H9 (cell line): Measurements from ENCODE around the gene DCDC1. TPM values are rescaled to one million over a fixed set of nuclear protein-coding genes. Genes with fewer than 3 reads are reported as not detected.

Experiments
- DNase-seq: peaks from one replicate; pipeline ENCODE4 v3.0.0-alpha.2; 2017
- H2AFZ ChIP-seq: one replicate; pipeline ENCODE4 v1.6.1; 2013; ENCODE audit warnings: mild to moderate bottlenecking, low read length, control low read depth, moderate library complexity
- H2AK5ac ChIP-seq: 2 replicates; pipeline ENCODE4 v1.6.1; 2013; ENCODE audit warnings: low read length, control low read depth, mixed read lengths; ENCODE audit not compliant: insufficient read length
- H2BK120ac ChIP-seq: one replicate; pipeline ENCODE4 v1.6.1; 2013; ENCODE audit warnings: low read depth, mild to moderate bottlenecking, low read length, control low read depth, inconsistent platforms; ENCODE audit not compliant: poor library complexity, severe bottlenecking
- H2BK12ac ChIP-seq: 2 replicates; pipeline ENCODE4 v1.6.1; 2013; ENCODE audit warnings: low read length, control low read depth, mixed read lengths, low read depth; ENCODE audit not compliant: insufficient read length
- H2BK15ac ChIP-seq: 2 replicates; pipeline ENCODE4 v1.6.1; 2013; ENCODE audit warnings: low read depth, low read length, control low read depth
- H2BK20ac ChIP-seq: one replicate; pipeline ENCODE4 v1.6.1; 2013; ENCODE audit warnings: low read depth, mild to moderate bottlenecking, low read length, control low read depth, inconsistent platforms; ENCODE audit not compliant: poor library complexity, severe bottlenecking
- H2BK5ac ChIP-seq: 2 replicates; pipeline ENCODE4 v1.6.1; 2013; ENCODE audit warnings: low read length, control low read depth, mixed read lengths; ENCODE audit not compliant: insufficient read length
- H3K14ac ChIP-seq: 2 replicates; pipeline ENCODE4 v1.6.1; 2013; ENCODE audit warnings: low read length, control low read depth; ENCODE audit not compliant: insufficient read depth
- H3K18ac ChIP-seq: 2 replicates; pipeline ENCODE4 v1.6.1; 2013; ENCODE audit warnings: low read depth, mild to moderate bottlenecking, mixed read lengths, low read length, control low read depth; ENCODE audit not compliant: insufficient read length
- H3K23ac ChIP-seq: 2 replicates; pipeline ENCODE4 v1.6.1; 2013; ENCODE audit warnings: low read length, control low read depth, mixed read lengths, low read depth; ENCODE audit not compliant: insufficient read length
- H3K23me2 ChIP-seq: 2 replicates; pipeline ENCODE4 v1.6.1; 2013; ENCODE audit warnings: low read depth, mild to moderate bottlenecking, mixed read lengths, low read length, control low read depth; ENCODE audit not compliant: insufficient read length, poor library complexity, severe bottlenecking
- H3K27ac ChIP-seq: 2 replicates; pipeline ENCODE4 v1.5.1; 2013; ENCODE audit warnings: low read length, control low read depth, mixed read lengths, low read depth; ENCODE audit not compliant: insufficient read length
- H3K27me3 ChIP-seq: 2 replicates; pipeline ENCODE4 v1.6.1; 2013; ENCODE audit warnings: low read length, control low read depth, inconsistent platforms; ENCODE audit not compliant: insufficient read depth
- H3K4ac ChIP-seq: 2 replicates; pipeline ENCODE4 v1.6.1; 2013; ENCODE audit warnings: low read depth, mild to moderate bottlenecking, control low read depth, inconsistent platforms, low read length, moderate library complexity
- H3K4me1 ChIP-seq: 2 replicates; pipeline ENCODE4 v1.6.1; 2013; ENCODE audit warnings: low read length, control low read depth, inconsistent platforms; ENCODE audit not compliant: insufficient read depth
- H3K4me2 ChIP-seq: 2 replicates; pipeline ENCODE4 v1.6.1; 2013; ENCODE audit warnings: low read length, control low read depth, mixed read lengths; ENCODE audit not compliant: insufficient read length, insufficient read depth
- H3K56ac ChIP-seq: 2 replicates; pipeline ENCODE4 v1.6.1; 2013; ENCODE audit warnings: low read depth, mild to moderate bottlenecking, mixed read lengths, low read length, control low read depth; ENCODE audit not compliant: insufficient read length
- H3K79me1 ChIP-seq: 2 replicates; pipeline ENCODE4 v1.6.1; 2013; ENCODE audit warnings: low read depth, mild to moderate bottlenecking, moderate library complexity, low read length, control low read depth, inconsistent platforms; ENCODE audit not compliant: insufficient read depth, poor library complexity, severe bottlenecking
- H3K79me2 ChIP-seq: 2 replicates; pipeline ENCODE4 v1.6.1; 2013; ENCODE audit warnings: low read length, control low read depth, inconsistent platforms; ENCODE audit not compliant: insufficient read depth
- H3K9ac ChIP-seq: 2 replicates; pipeline ENCODE4 v1.6.1; 2013; ENCODE audit warnings: low read length, control low read depth, mixed read lengths; ENCODE audit not compliant: insufficient read length; ENCODE audit errors: extremely low read depth
- H3K9me3 ChIP-seq: one replicate; pipeline ENCODE4 v1.6.1; 2013; ENCODE audit warnings: low read depth, low read length, inconsistent platforms; ENCODE audit not compliant: control insufficient read depth
- H3T11ph ChIP-seq: one replicate; pipeline ENCODE4 v1.6.1; 2013; ENCODE audit warnings: mild to moderate bottlenecking, low read length, control low read depth, inconsistent platforms
- H4K20me1 ChIP-seq: one replicate; pipeline ENCODE4 v1.6.1; 2013; ENCODE audit not compliant: control insufficient read depth, insufficient read length, insufficient read depth
- H4K5ac ChIP-seq: 2 replicates; pipeline ENCODE4 v1.6.1; 2013; ENCODE audit warnings: low read depth, mild to moderate bottlenecking, mixed read lengths, low read length, control low read depth; ENCODE audit not compliant: insufficient read length
- H4K8ac ChIP-seq: replicated peaks from 2 replicates; pipeline ENCODE4 v1.6.1; 2013; ENCODE audit warnings: low read length, control low read depth, mixed read lengths, low read depth; ENCODE audit not compliant: insufficient read length
- H4K91ac ChIP-seq: 2 replicates; pipeline ENCODE4 v1.6.1; 2013; ENCODE audit warnings: low read depth, mild to moderate bottlenecking, moderate library complexity, mixed read lengths, low read length, control low read depth; ENCODE audit not compliant: insufficient read length
- H3K27ac Mint-ChIP-seq, 3 experiments: 2 replicates in 2 of 3; 3 replicates in 1 of 3; pipeline ENCODE4 v1.8.0; 2020 to 2021; ENCODE audit warnings: mixed read lengths in 3 of 3, mild to moderate bottlenecking in 1 of 3, moderate library complexity in 1 of 3
- H3K27me3 Mint-ChIP-seq: 2 replicates; pipeline ENCODE4 v1.8.0; 2021; ENCODE audit warnings: low read depth, mild to moderate bottlenecking, moderate library complexity, mixed read lengths
- H3K36me3 Mint-ChIP-seq, 3 experiments: 2 replicates in 2 of 3; 3 replicates in 1 of 3; pipeline ENCODE4 v1.8.0; 2020 to 2021; ENCODE audit warnings: low read depth in 3 of 3, mixed read lengths in 3 of 3; ENCODE audit not compliant: insufficient read depth in 1 of 3
- H3K4me1 Mint-ChIP-seq, 2 experiments: 2 replicates each; pipeline ENCODE4 v1.8.0; 2020; ENCODE audit warnings: mixed read lengths in 2 of 2
- H3K4me3 Mint-ChIP-seq, 2 experiments: 2 replicates in 1 of 2; 3 replicates in 1 of 2; pipeline ENCODE4 v1.8.0; 2020 to 2021; ENCODE audit warnings: mild to moderate bottlenecking in 2 of 2, mixed read lengths in 2 of 2, moderate library complexity in 1 of 2
- H3K9me3 Mint-ChIP-seq, 2 experiments: 2 replicates in 1 of 2; 3 replicates in 1 of 2; pipeline ENCODE4 v1.8.0; 2020; ENCODE audit warnings: mild to moderate bottlenecking in 2 of 2, mixed read lengths in 2 of 2, moderate library complexity in 1 of 2
- CTCF ChIP-seq: fragments of 200-600 bp; sonication (generic); conservative IDR thresholded peaks from 3 replicates; pipeline ENCODE4 v1.8.0; 2021; ENCODE audit warnings: antibody characterized with exemption, mild to moderate bottlenecking
- WGBS: extraction: QIAGEN DNeasy Blood & Tissue Kit; methylation state at CpG from one replicate; pipeline ENCODE4 v1.1.7; 2013; ENCODE audit warnings: missing lambda C conversion rate, low lambda C conversion rate, mixed read lengths; ENCODE audit not compliant: insufficient read length; ENCODE audit errors: extremely low coverage; 5-methylcytosine and 5-hydroxymethylcytosine counted together
- total RNA-seq: library from RNA; stranded (reverse); gene quantifications from 2 replicates; pipeline ENCODE4 v1.2.1, GENCODE V29; 2021

DCDC1 gene
- total RNA-seq, 1 experiment from 2014 or later = 0.09 TPM

GRCh38 chr11:30826911-30827310 is 542.6 kb downstream of the DCDC1 start:
- Mint-ChIP-seq H3K4me3 (no peak overlapping the region), H3K36me3 (no peaks in the 10 kb centered on the region; a peak in 1 of 7 replicates), H3K4me1 (peaks cover 8 to 10% of the 10 kb centered on the region in 2 experiments), H3K27me3 (peaks cover 4% of the 10 kb centered on the region), H3K9me3 (no peaks in the 10 kb centered on the region), H3K27ac (no peak overlapping the region)
- TF ChIP-seq CTCF = no peak
- H2AK5ac ChIP-seq = no peak overlapping the region
- H3K56ac ChIP-seq = no peak overlapping the region
- H2BK12ac ChIP-seq = no peak overlapping the region
- H3K14ac ChIP-seq = no peak overlapping the region
- H3K4me1 ChIP-seq = no peaks in the 10 kb centered on the region; the same call in 1 of the 2 replicates
- H3K23me2 ChIP-seq = no peaks in the 10 kb centered on the region
- no peaks in the 10 kb centered on the region for H3K79me2 ChIP-seq
- no peak overlapping the region for H3K27ac ChIP-seq
- no peak overlapping the region for H3K23ac ChIP-seq
- no peak overlapping the region for H3K18ac ChIP-seq
- no peak overlapping the region for H2BK20ac ChIP-seq
- WGBS = no CpG with 5 or more reads among the region's 4 CpGs
- H4K5ac ChIP-seq = no peak overlapping the region
- H2BK120ac ChIP-seq = no peak overlapping the region
- H4K8ac ChIP-seq = no peak overlapping the region
- H2BK15ac ChIP-seq = no peak overlapping the region
- H3K4me2 ChIP-seq = no peak overlapping the region
- no peak overlapping the region for H3T11ph ChIP-seq
- no peaks in the 10 kb centered on the region for H3K9me3 ChIP-seq
- no peaks in the 10 kb centered on the region for H4K20me1 ChIP-seq
- no peak overlapping the region for H3K4ac ChIP-seq
- H3K9ac ChIP-seq = no peak overlapping the region
- H3K27me3 ChIP-seq = no peaks in the 10 kb centered on the region; the same call in 1 of the 2 replicates
- no peak overlapping the region for H2AFZ ChIP-seq
- no peaks in the 10 kb centered on the region for H3K79me1 ChIP-seq
- H2BK5ac ChIP-seq = no peak overlapping the region
- DNase-seq = no peak
- no peak overlapping the region for H4K91ac ChIP-seq
